Lung (tissue), 13 donors: ENCODE measurements around the gene SEC14L3. TPM values are rescaled to one million over a fixed set of nuclear protein-coding genes. Genes with fewer than 3 reads are reported as not detected.

Experiments
- ATAC-seq: fragments of 200-7000 bp; cut with Tn5 transposase; one replicate; pipeline ENCODE4 v1.9.1; 2020; ENCODE audit warnings: moderate number of reproducible peaks; ENCODE audit not compliant: insufficient read depth, low FRiP score
- DNase-seq, 3 donors: peaks; one replicate each; pipeline ENCODE4 v3.0.0-alpha.2; 2013 to 2017
- H3K27ac ChIP-seq, 2 donors: one replicate each; pipeline ENCODE4 v1.5.1; 2013; ENCODE audit warnings: mild to moderate bottlenecking in 2 of 2, moderate library complexity in 2 of 2, control low read depth in 1 of 2, inconsistent platforms in 1 of 2, low read depth in 1 of 2, low read length in 1 of 2
- H3K27me3 ChIP-seq, 3 donors: one replicate each; pipeline ENCODE4 v1.5.1; 2013; ENCODE audit warnings: low read length in 2 of 3; ENCODE audit not compliant: control insufficient read depth in 3 of 3, insufficient read depth in 3 of 3
- H3K36me3 ChIP-seq, 4 donors: one replicate each; pipeline ENCODE4 v1.5.1; 2013; ENCODE audit warnings: low read length in 4 of 4, mild to moderate bottlenecking in 1 of 4, moderate library complexity in 1 of 4; ENCODE audit not compliant: control insufficient read depth in 4 of 4, insufficient read depth in 4 of 4
- H3K4me1 ChIP-seq, 5 donors: one replicate each; pipeline ENCODE4 v1.5.1; 2013; ENCODE audit warnings: low read length in 5 of 5, mild to moderate bottlenecking in 2 of 5, moderate library complexity in 1 of 5; ENCODE audit not compliant: control insufficient read depth in 5 of 5, insufficient read depth in 5 of 5
- H3K4me3 ChIP-seq: one replicate; pipeline ENCODE4 v1.5.1; 2013; ENCODE audit warnings: mild to moderate bottlenecking, control low read depth, moderate library complexity
- H3K9ac ChIP-seq, 2 donors: one replicate each; pipeline ENCODE4 v1.5.1; 2013; ENCODE audit warnings: low read length in 2 of 2, control low read depth in 1 of 2; ENCODE audit not compliant: insufficient read depth in 1 of 2
- H3K9me3 ChIP-seq, 4 donors: one replicate each; pipeline ENCODE4 v1.5.1; 2013; ENCODE audit warnings: low read length in 3 of 4, mild to moderate bottlenecking in 1 of 4, moderate library complexity in 1 of 4; ENCODE audit not compliant: control insufficient read depth in 4 of 4, insufficient read depth in 3 of 4
- WGBS, 2 donors: extraction: QIAGEN DNeasy Blood & Tissue Kit; methylation state at CpG; one replicate each; pipeline ENCODE4 v1.1.7; 2013; 5-methylcytosine and 5-hydroxymethylcytosine counted together
- polyA plus RNA-seq, 2 donors: library from polyadenylated mRNA; stranded (reverse); fragments of 200-250 nt; gene quantifications; one replicate each; pipeline ENCODE4 v1.2.1, GENCODE V29; 2013
- small RNA-seq: library from RNA; depleted of rRNA; stranded (forward); fragments of <200 nt; gene quantifications from one replicate; pipeline ENCODE3, GENCODE V24; 2014; ENCODE audit warnings: low replicate concordance
- total RNA-seq, 2 donors: library from RNA; depleted of rRNA in 1 of 2; stranded (reverse); fragments of >200 nt in 1 of 2; gene quantifications; one replicate each; pipeline ENCODE4 v1.2.1, GENCODE V29; 2014 to 2021
- TF ChIP-seq, protein P1 (sequence below): IDR thresholded peaks from 2 replicates; pipeline ENCODE4 v1.5.1; 2012; ENCODE audit warnings: mild to moderate bottlenecking; ENCODE audit errors: control extremely low read depth, extremely low read depth
- donor health status: control.
- donor health status: control.
- donor health status: Bipolar disorder and iron deficiency.
- donor health status: healthy.
- donor health status: DM: yes; HTN: yes; CAD: no.

Gene SEC14L3
- total and polyA plus RNA-seq, 4 donors: 0.17 to 0.98 (median 0.70) TPM

- Histone ChIP-seq H3K27ac (no peak overlapping the region), H3K4me3 (no peak overlapping the region), H3K9ac (no peak overlapping the region), H3K36me3 (peaks cover 8 to 30% (median 24%) of the 10 kb centered on the region in 4 donors), H3K27me3 (no peaks in the 10 kb centered on the region), H3K4me1 (no peaks in the 10 kb centered on the region), H3K9me3 (peaks cover 0 to 1% (median 0%) of the 10 kb centered on the region in 4 donors)
- DNase-seq: no peak
- TF ChIP-seq, protein P1, sequence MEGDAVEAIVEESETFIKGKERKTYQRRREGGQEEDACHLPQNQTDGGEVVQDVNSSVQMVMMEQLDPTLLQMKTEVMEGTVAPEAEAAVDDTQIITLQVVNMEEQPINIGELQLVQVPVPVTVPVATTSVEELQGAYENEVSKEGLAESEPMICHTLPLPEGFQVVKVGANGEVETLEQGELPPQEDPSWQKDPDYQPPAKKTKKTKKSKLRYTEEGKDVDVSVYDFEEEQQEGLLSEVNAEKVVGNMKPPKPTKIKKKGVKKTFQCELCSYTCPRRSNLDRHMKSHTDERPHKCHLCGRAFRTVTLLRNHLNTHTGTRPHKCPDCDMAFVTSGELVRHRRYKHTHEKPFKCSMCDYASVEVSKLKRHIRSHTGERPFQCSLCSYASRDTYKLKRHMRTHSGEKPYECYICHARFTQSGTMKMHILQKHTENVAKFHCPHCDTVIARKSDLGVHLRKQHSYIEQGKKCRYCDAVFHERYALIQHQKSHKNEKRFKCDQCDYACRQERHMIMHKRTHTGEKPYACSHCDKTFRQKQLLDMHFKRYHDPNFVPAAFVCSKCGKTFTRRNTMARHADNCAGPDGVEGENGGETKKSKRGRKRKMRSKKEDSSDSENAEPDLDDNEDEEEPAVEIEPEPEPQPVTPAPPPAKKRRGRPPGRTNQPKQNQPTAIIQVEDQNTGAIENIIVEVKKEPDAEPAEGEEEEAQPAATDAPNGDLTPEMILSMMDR: no peak
- ATAC-seq: no peak
- 79 to 89% methylated on average over 3 of the region's 3 CpGs for WGBS, 2 donors
Measured at GRCh38 chr22:30411780-30412179, 60.0 kb downstream of the SEC14L3 start.

Small RNAs within 50 kb of the gene (small RNA-seq; reads per million reads assigned to genes)
- gene AC004832.3 (not detected), gene RNU6-564P (not detected)

Other genes with a start within 250 kb of the SEC14L3 start
- 1 to 10 TPM in 1 of 2 donors, under 1 TPM in 1; 0.77 to 5.1 TPM for gene LIF, start 225.3 kb downstream of the SEC14L3 start, total RNA-seq
- 10 to 100 TPM in 1 of 2 donors, 1 to 10 TPM in 1; 5.1 to 26.1 TPM for gene LIF, start 225.3 kb downstream of the SEC14L3 start, polyA plus RNA-seq
- gene OSM, start 205.2 kb downstream of the SEC14L3 start, total RNA-seq: 1 to 10 TPM; 1.8 to 3.3 TPM
- gene OSM, start 205.2 kb downstream of the SEC14L3 start, polyA plus RNA-seq: 10 to 100 TPM in 1 of 2 donors, under 1 TPM in 1; 0.57 to 33.2 TPM
- gene CASTOR1, start 182.5 kb downstream of the SEC14L3 start, total RNA-seq: 10 to 100 TPM; 12.6 to 26.5 TPM
- 10 to 100 TPM; 14.1 to 16.5 TPM for gene CASTOR1, start 182.5 kb downstream of the SEC14L3 start, polyA plus RNA-seq
- 10 to 100 TPM; 25.9 to 36.4 TPM for gene TBC1D10A, start 145.1 kb downstream of the SEC14L3 start, total RNA-seq
- 10 to 100 TPM; 15.0 to 27.3 TPM for gene TBC1D10A, start 145.1 kb downstream of the SEC14L3 start, polyA plus RNA-seq
- gene SF3A1, start 115.1 kb downstream of the SEC14L3 start, total RNA-seq: 100 to 1,000 TPM in 1 of 2 donors, 10 to 100 TPM in 1; 52.8 to 157 TPM
- 10 to 100 TPM; 15.8 to 37.4 TPM for gene SF3A1, start 115.1 kb downstream of the SEC14L3 start, polyA plus RNA-seq
- gene CCDC157, start 115.0 kb downstream of the SEC14L3 start, total RNA-seq: 10 to 100 TPM; 10.9 to 11.9 TPM
- 1 to 10 TPM; 4.1 to 6.0 TPM for gene CCDC157, start 115.0 kb downstream of the SEC14L3 start, polyA plus RNA-seq
- gene RNF215, start 84.6 kb downstream of the SEC14L3 start, total RNA-seq: 10 to 100 TPM in 1 of 2 donors, 1 to 10 TPM in 1; 8.5 to 19.7 TPM
- gene RNF215, start 84.6 kb downstream of the SEC14L3 start, polyA plus RNA-seq: 10 to 100 TPM in 1 of 2 donors, 1 to 10 TPM in 1; 8.9 to 10.4 TPM
- 10 to 100 TPM in 1 of 2 donors, 1 to 10 TPM in 1; 8.8 to 10.3 TPM for gene SEC14L2, start 75.0 kb downstream of the SEC14L3 start, total RNA-seq
- gene SEC14L2, start 75.0 kb downstream of the SEC14L3 start, polyA plus RNA-seq: 1 to 10 TPM; 6.1 to 7.2 TPM
- gene MTFP1, start 46.2 kb downstream of the SEC14L3 start, total RNA-seq: 10 to 100 TPM in 1 of 2 donors, 1 to 10 TPM in 1; 1.8 to 21.0 TPM
- gene MTFP1, start 46.2 kb downstream of the SEC14L3 start, polyA plus RNA-seq: 10 to 100 TPM; 30.0 to 40.0 TPM
- gene SEC14L4, start 33.7 kb upstream of the SEC14L3 start, total RNA-seq: 1 to 10 TPM in 1 of 2 donors, under 1 TPM in 1; 0.68 to 5.3 TPM
- 10 to 100 TPM in 1 of 2 donors, under 1 TPM in 1; 0.60 to 20.8 TPM for gene SEC14L4, start 33.7 kb upstream of the SEC14L3 start, polyA plus RNA-seq
- 1 to 10 TPM; 3.4 to 3.8 TPM for gene SEC14L6, start 74.7 kb upstream of the SEC14L3 start, total RNA-seq
- gene SEC14L6, start 74.7 kb upstream of the SEC14L3 start, polyA plus RNA-seq: 10 to 100 TPM in 1 of 2 donors, under 1 TPM in 1; 0.61 to 12.4 TPM
- 1 to 10 TPM; 3.5 to 4.0 TPM for gene GAL3ST1, start 102.6 kb upstream of the SEC14L3 start, total RNA-seq
- gene GAL3ST1, start 102.6 kb upstream of the SEC14L3 start, polyA plus RNA-seq: 1 to 10 TPM in 1 of 2 donors, under 1 TPM in 1; 0.72 to 3.3 TPM
- gene PES1, start 119.9 kb upstream of the SEC14L3 start, total RNA-seq: 10 to 100 TPM; 34.4 to 76.5 TPM
- 10 to 100 TPM; 68.9 to 77.2 TPM for gene PES1, start 119.9 kb upstream of the SEC14L3 start, polyA plus RNA-seq
- 10 to 100 TPM; 21.4 to 39.9 TPM for gene TCN2, start 135.2 kb upstream of the SEC14L3 start, total RNA-seq
- 10 to 100 TPM; 10.6 to 60.9 TPM for gene TCN2, start 135.2 kb upstream of the SEC14L3 start, polyA plus RNA-seq
- 1 to 10 TPM; 1.6 to 4.8 TPM for gene SLC35E4, start 163.8 kb upstream of the SEC14L3 start, total RNA-seq
- 1 to 10 TPM; 2.1 to 4.4 TPM for gene SLC35E4, start 163.8 kb upstream of the SEC14L3 start, polyA plus RNA-seq
- 10 to 100 TPM; 15.1 to 27.1 TPM for gene DUSP18, start 195.9 kb upstream of the SEC14L3 start, total RNA-seq
- 10 to 100 TPM in 1 of 2 donors, 1 to 10 TPM in 1; 7.9 to 10.2 TPM for gene DUSP18, start 195.9 kb upstream of the SEC14L3 start, polyA plus RNA-seq
- 10 to 100 TPM in 1 of 2 donors, 1 to 10 TPM in 1; 3.9 to 12.3 TPM for gene OSBP2, start 222.9 kb upstream of the SEC14L3 start, total RNA-seq
- gene OSBP2, start 222.9 kb upstream of the SEC14L3 start, polyA plus RNA-seq: 1 to 10 TPM; 1.1 to 1.4 TPM